ENCODE data around the gene EEFSEC. TPM values are rescaled to one million over a fixed set of nuclear protein-coding genes. Genes with fewer than 3 reads are reported as not detected.

The EEFSEC gene
- total RNA-seq, 1 donor from 2014 or later, result 0.92 TPM

- H3K9me3 ChIP-seq (ENCODE audit: low read depth), result no peaks in the 10 kb centered on the region
- H3K4me2 ChIP-seq, result no peak overlapping the region
- Mint-ChIP-seq H3K9me3 (no peaks in the 10 kb centered on the region), H3K4me1 (peaks cover 24% of the 10 kb centered on the region), H3K4me3 (no peak overlapping the region), H3K27ac (peak overlapping the region; percentile 57), H3K36me3 (peaks cover 2% of the 10 kb centered on the region), H3K27me3 (ENCODE audit: insufficient read depth, low read depth) (peaks cover 12% of the 10 kb centered on the region)
- no peak overlapping the region for H3K9ac ChIP-seq
- H3K36me3 ChIP-seq, result no peaks in the 10 kb centered on the region
- H3K4me1 ChIP-seq, result peaks cover 16% of the 10 kb centered on the region
- no peaks in the 10 kb centered on the region for H3K79me2 ChIP-seq (ENCODE audit: low read depth)
- no peaks in the 10 kb centered on the region for H3K27me3 ChIP-seq
- H2AFZ ChIP-seq (replicated peaks), result no peak overlapping the region
- DNase-seq (ENCODE audit: low spot score), result no peak
- H3K27ac ChIP-seq, result no peak overlapping the region
- no peaks in the 10 kb centered on the region for H4K20me1 ChIP-seq (ENCODE audit: low read depth)
- TF ChIP-seq EZH2 (IDR thresholded peaks at IDR 0.05) (no peak), EZH2phosphoT487 (IDR thresholded peaks at IDR 0.05) (no peak)
- TF ChIP-seq, protein P1, sequence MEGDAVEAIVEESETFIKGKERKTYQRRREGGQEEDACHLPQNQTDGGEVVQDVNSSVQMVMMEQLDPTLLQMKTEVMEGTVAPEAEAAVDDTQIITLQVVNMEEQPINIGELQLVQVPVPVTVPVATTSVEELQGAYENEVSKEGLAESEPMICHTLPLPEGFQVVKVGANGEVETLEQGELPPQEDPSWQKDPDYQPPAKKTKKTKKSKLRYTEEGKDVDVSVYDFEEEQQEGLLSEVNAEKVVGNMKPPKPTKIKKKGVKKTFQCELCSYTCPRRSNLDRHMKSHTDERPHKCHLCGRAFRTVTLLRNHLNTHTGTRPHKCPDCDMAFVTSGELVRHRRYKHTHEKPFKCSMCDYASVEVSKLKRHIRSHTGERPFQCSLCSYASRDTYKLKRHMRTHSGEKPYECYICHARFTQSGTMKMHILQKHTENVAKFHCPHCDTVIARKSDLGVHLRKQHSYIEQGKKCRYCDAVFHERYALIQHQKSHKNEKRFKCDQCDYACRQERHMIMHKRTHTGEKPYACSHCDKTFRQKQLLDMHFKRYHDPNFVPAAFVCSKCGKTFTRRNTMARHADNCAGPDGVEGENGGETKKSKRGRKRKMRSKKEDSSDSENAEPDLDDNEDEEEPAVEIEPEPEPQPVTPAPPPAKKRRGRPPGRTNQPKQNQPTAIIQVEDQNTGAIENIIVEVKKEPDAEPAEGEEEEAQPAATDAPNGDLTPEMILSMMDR (IDR thresholded peaks at IDR 0.05), result no peak
- no peak overlapping the region for H3K4me3 ChIP-seq
- peaks cover 12% of the 10 kb centered on the region for H3F3A ChIP-seq (ENCODE audit: low read depth)
These were observed 254.9 kb downstream of the EEFSEC start for GRCh38 chr3:128408012-128408692.

GRCh38 chr3:128408693-128409623 lies 255.7 kb downstream of the EEFSEC start:
- peaks cover 12% of the 10 kb centered on the region for H3F3A ChIP-seq (ENCODE audit: low read depth)
- no peak overlapping the region for H3K4me3 ChIP-seq
- peak overlapping the region; percentile 57 for H3K27ac Mint-ChIP-seq
- H3K36me3 ChIP-seq, result no peaks in the 10 kb centered on the region
- H3K27ac ChIP-seq, result no peak overlapping the region
- no peaks in the 10 kb centered on the region for H3K9me3 ChIP-seq (ENCODE audit: low read depth)
- no peak overlapping the region for H3K9ac ChIP-seq
- H3K4me3 Mint-ChIP-seq, result no peak overlapping the region
- peaks cover 22% of the 10 kb centered on the region for H3K4me1 Mint-ChIP-seq
- H4K20me1 ChIP-seq (ENCODE audit: low read depth), result no peaks in the 10 kb centered on the region
- TF ChIP-seq EZH2phosphoT487 (IDR thresholded peaks at IDR 0.05), result no peak
- no peak for TF ChIP-seq EZH2 (IDR thresholded peaks at IDR 0.05)
- TF ChIP-seq, protein P1 (IDR thresholded peaks at IDR 0.05), result peak; percentile 33
- H3K4me2 ChIP-seq, result no peak overlapping the region
- no peaks in the 10 kb centered on the region for H3K79me2 ChIP-seq (ENCODE audit: low read depth)
- peaks cover 12% of the 10 kb centered on the region for H3K27me3 Mint-ChIP-seq (ENCODE audit: insufficient read depth, low read depth)
- no peak overlapping the region for H2AFZ ChIP-seq (replicated peaks)
- no peaks in the 10 kb centered on the region for H3K27me3 ChIP-seq
- H3K9me3 Mint-ChIP-seq, result no peaks in the 10 kb centered on the region
- no peak for DNase-seq (ENCODE audit: low spot score)
- H3K4me1 ChIP-seq, result peaks cover 18% of the 10 kb centered on the region
- peaks cover 2% of the 10 kb centered on the region for H3K36me3 Mint-ChIP-seq

DNA sequence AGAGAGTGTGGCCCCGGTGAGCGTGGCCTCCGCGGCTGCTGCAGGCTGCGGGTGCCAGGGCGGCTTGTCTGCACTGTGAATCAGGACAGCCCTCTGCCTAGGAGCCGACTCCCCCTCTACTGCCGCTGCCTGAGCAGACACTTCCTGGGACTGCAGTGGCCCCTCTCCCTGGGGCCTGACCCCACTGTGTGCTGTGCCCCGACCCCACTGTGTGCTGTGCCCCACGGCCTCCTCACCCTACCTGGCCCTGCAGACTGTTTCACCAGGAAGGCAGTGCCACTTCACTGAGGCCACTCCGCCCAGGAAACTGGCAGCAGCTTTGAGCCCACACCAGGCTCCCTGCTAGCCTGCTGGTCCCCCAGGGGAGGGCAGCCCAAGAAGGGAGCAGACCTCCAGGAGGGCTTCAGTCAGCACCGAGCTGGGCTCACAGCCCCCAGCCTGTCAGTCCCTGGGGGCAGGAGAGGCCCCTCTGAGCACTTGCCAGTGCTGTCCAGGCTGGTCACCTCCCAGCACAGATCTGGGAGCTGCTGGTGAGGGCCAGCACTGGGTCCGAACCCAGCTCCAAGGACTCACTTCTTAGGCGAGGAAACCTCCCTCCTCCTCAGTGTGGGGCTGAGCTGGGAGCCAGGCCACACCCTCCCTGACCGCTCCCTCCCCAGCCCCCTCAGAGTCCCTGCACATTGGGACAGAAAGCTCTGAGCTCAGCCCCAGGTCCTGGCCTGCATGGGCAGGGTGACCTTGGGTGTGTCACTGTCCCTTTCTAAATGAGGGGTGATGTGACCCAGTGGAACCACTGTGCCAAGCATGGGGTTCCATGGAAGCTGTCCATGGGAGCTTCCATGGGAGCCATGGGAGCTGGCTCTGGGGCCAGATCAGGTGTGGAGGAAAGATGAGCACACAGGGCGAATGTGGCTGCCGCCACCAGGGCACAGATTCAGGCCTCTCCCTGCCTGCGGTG lies 256.6 kb downstream of the EEFSEC start:
- H3F3A ChIP-seq (ENCODE audit: low read depth), result peaks cover 12% of the 10 kb centered on the region
- no peak overlapping the region for H3K4me2 ChIP-seq
- H3K27ac ChIP-seq, result no peak overlapping the region
- Mint-ChIP-seq H3K27me3 (ENCODE audit: insufficient read depth, low read depth) (peaks cover 14% of the 10 kb centered on the region), H3K27ac (no peak overlapping the region), H3K4me1 (peaks cover 21% of the 10 kb centered on the region), H3K36me3 (peaks cover 2% of the 10 kb centered on the region), H3K4me3 (no peak overlapping the region), H3K9me3 (no peaks in the 10 kb centered on the region)
- no peaks in the 10 kb centered on the region for H3K27me3 ChIP-seq
- H3K79me2 ChIP-seq (ENCODE audit: low read depth), result no peaks in the 10 kb centered on the region
- no peaks in the 10 kb centered on the region for H4K20me1 ChIP-seq (ENCODE audit: low read depth)
- no peaks in the 10 kb centered on the region for H3K9me3 ChIP-seq (ENCODE audit: low read depth)
- DNase-seq (ENCODE audit: low spot score), result no peak
- no peaks in the 10 kb centered on the region for H3K36me3 ChIP-seq
- H3K9ac ChIP-seq, result no peak overlapping the region
- TF ChIP-seq, protein P1 (IDR thresholded peaks at IDR 0.05), result no peak
- TF ChIP-seq EZH2phosphoT487 (IDR thresholded peaks at IDR 0.05) (no peak), EZH2 (IDR thresholded peaks at IDR 0.05) (no peak)
- no peak overlapping the region for H2AFZ ChIP-seq (replicated peaks)
- H3K4me1 ChIP-seq, result peaks cover 18% of the 10 kb centered on the region
- no peak overlapping the region for H3K4me3 ChIP-seq
